Activated CD8-positive, alpha-beta memory T cell treated with anti-CD3 and anti-CD28 coated beads, Interleukin-2, amount 50 U/mL, for 4 hours (primary cell): Measurements from ENCODE around the gene MRPL14.

Experiments used
- DNase-seq: peaks from one replicate; pipeline ENCODE4 v3.0.0-alpha.2; 2020

Gene MRPL14

GRCh38 chr6:44127186-44128019 is at the start of gene MRPL14, which contains the start of gene TMEM63B:
MRPL14 (minus strand) TSS chr6:44127452; CDS start chr6:44116611, 10,841 bp downstream.
TMEM63B (plus strand) TSS chr6:44127554; CDS start chr6:44134585, 7,031 bp downstream.
- peak; percentile 92 for DNase-seq

GRCh38 chr6:44176130-44176761 is 49.0 kb upstream of the MRPL14 start:
- no peak for DNase-seq

DNA sequence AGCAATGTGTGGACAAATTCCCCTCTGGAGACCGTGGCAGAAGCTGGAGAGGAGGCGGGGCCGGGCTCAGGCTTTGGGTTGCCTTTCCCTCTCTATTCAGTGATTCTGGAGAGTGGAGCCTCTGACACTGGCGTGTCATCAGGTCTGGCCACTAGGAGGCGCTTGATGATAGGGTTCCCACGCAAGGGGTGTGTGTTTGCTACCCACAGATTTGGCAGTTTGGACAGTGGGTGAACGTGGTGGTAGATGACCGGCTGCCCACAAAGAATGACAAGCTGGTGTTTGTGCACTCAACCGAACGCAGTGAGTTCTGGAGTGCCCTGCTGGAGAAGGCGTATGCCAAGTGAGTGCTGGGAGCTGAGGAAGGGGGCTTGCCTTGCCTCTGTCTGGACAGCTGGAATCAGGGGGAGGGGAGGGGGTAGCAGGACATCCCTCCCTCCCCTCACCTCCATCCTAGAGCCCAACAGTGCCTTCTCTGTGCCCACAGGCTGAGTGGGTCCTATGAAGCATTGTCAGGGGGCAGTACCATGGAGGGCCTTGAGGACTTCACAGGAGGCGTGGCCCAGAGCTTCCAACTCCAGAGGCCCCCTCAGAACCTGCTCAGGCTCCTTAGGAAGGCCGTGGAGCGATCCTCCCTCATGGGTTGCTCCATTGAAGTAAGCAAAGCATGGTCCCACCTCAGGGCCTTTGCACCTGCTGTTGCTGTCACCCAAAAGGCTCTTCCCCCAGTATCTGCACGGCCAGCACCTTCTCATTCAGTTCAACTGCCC is 45.7 kb upstream of the MRPL14 start:
- DNase-seq: peak; percentile 78

GRCh38 chr6:44171899-44172546 is 44.8 kb upstream of the MRPL14 start:
- DNase-seq: no peak

GRCh38 chr6:44169886-44170570 is 42.8 kb upstream of the MRPL14 start:
- no peak for DNase-seq

DNA sequence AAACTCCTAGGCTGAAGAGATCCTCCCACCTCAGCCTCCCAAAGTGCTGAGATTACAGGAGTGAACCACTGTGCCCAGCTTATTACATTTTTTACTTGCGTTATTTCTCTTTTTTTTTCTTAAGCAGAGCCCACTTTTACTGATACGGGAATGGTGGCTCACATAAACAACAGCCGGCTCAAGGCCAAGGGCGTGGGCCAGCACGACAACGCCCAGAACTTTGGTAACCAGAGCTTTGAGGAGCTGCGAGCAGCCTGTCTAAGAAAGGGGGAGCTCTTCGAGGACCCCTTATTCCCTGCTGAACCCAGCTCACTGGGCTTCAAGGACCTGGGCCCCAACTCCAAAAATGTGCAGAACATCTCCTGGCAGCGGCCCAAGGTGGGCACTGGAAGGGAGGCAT is 41.9 kb upstream of the MRPL14 start:
- DNase-seq: no peak

DNA sequence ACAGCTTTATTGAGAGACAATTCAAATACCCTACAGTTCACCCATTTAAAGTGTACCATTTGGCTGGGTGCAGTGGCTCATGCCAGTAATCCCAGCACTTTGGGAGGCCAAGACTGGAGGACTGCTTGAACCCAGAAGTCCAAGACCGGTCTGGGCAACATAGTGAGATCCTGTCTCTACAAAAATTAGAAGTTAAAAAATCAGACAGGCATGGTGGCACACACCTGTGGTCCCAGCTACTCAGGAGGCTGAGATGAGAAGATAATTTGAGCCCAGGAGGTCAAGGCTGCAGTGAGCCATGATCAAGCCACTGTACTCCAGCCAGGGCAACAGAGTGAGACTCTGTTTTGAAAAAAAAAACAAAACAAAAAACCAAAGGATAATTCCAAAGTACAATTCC is 40.3 kb upstream of the MRPL14 start:
- no peak for DNase-seq

DNA sequence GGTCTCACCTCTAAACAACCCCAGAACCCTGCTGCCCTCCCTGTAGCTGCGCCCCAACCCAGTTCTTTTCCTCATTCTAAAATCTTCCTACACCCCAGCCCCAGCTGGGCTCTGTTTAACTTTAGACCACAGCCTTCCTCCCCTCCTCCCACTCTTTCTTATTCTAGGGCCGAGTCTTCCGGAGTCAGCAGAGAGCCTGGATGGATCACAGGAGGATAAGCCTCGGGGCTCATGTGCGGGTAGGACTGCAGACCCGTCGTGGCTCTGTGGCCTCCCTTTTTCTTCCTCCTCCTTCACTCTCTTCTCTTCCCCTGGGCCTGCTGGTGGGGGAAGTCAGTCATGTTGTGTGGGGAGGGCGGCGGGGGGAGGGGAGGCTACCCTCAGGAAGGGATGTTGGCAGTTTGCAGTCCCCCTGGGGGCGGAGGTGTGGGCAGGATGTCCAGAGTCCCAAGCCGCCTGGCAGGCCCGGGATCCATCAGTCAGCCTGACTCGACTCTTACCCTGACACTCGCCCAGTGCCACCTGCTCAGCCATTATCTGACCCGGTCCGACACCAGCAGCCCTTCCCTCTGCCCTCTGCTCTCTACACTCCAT is 39.4 kb upstream of the MRPL14 start:
- DNase-seq: no peak

GRCh38 chr6:44166116-44166515 is 38.9 kb upstream of the MRPL14 start:
- no peak for DNase-seq

GRCh38 chr6:44162876-44163625 is 35.8 kb upstream of the MRPL14 start:
- DNase-seq: no peak

DNA sequence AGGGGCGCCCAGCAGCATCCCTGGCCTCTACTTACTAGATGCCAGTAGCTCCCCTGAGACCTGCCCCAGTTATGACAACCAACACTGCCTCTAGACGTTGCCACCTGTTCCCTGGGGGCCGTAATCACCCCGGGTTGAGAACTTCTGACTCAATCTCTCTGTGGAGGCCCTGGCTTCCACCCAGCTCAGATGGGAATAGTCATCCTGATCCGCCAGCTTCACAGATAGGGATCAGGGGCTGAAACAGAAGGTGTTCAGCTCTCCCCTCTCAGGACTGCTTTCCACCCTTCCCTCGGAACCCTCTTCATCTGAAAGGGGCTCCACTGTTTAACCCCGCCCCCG is 34.7 kb upstream of the MRPL14 start:
- DNase-seq: no peak

DNA sequence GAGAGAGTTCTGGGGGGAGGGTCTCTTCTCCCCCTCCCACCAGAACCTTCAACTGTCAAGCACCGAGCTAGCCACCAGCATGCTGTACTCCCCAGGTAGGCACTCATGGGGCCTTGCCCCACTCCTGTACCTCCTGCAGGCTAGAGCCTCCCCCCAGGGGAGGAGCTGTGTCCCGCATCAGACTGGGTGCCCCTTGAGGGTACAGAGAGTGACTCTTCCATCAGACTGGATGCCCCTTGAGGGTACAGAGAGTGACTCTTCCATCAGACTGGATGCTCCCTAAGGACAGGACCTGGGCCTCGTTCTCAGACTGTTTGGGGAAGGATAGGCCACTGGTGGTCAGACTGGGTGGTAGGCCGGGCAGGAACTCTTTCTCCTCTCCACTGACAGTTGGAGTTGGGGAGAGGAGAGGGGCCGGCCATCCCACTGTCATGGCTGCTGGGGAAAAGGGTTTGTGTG is 31.5 kb upstream of the MRPL14 start, which contains the start of gene CAPN11:
CAPN11 (plus strand) TSS at position 51 of the 459 bp plus-strand sequence; CDS start at position 80, 29 bp downstream.
- DNase-seq: no peak

DNA sequence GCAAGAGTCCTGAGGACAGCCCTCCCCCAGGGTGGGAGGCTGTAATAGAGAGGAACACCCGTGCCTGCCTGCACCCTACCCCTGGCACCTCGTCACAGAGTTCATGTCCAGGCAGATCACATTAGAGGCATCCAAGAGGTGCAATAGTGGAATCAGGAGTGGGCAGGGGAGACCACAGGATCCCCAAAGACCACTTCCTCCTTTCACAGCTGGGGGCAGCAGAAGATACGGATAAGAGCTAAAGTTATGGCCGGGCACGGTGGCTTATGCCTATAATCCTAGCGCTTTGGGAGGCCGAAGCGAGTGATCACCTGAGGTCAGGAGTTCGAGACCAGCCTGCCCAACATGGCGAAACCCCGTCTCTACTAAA is 29.9 kb upstream of the MRPL14 start:
- no peak for DNase-seq

GRCh38 chr6:44156494-44157151 is 29.4 kb upstream of the MRPL14 start:
- no peak for DNase-seq

DNA sequence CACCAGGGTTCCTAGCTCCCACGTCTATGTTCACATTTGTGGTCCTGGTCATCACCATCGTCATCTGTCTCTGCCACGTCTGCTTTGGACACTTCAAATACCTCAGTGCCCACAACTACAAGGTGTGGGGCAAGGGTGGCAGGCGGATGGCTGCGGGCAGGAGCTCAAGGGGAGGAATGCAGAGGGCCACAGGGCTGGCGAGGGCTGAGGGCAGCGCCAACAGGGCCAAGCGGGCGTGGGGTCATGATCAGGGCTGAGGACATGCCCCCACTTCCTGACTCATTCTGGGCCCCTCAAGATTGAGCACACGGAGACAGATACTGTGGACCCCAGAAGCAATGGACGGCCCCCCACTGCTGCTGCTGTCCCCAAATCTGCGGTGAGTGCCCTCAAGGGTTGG is 26.8 kb upstream of the MRPL14 start:
- no peak for DNase-seq

GRCh38 chr6:44152533-44152932 is 25.3 kb upstream of the MRPL14 start:
- no peak for DNase-seq

DNA sequence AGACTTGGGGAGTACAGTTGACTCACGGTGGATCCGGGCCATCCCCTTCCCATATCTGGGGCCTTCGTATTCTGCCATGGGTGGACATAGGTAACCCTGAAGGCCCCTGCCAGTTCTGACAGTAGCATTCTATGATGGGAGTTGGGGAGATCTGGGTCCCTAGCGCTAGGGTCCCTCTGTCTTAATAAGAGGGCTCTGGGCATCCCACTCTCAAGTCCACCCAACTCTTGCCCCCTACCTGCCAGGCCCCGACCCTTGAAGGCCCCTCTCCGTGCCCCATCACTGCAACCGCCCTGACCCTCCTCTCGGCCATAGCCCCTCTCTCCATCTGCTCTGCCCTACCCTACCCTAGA is 24.8 kb upstream of the MRPL14 start:
- DNase-seq: no peak

DNA sequence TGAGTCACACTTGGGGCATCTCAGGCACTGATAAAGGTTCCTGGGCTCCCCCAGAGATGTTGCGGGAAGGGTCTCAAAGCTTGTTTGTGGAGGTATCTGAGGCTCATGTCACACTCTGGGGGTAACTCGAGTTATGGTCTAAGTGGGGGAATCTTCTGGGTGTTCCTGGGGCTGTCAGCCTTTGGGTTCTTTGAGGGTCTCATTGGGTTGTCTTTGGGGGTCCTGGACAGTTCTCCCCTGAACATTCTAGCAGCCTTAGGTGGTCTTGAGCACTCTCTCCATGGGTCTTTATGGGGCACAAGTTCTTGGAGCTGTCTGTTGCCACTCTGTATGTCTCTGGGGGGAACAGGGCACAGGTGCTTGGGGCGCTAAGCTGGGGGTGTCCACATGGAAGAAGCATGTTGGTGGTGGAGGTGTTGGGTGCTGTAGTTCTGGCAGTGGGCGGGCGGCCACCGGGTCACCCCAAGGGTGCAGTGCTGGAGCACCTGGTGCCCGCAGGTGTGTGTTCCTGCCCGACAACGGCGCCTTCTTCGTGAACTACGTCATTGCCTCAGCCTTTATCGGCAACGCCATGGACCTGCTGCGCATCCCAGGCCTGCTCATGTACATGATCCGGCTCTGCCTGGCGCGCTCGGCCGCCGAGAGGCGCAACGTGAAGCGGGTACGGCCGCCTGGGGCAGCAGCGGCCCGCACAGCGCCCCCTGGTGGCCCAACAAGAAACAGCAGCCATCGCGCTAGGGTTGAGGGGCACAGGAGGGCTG is 24.3 kb upstream of the MRPL14 start:
- DNase-seq: peak; percentile 83

DNA sequence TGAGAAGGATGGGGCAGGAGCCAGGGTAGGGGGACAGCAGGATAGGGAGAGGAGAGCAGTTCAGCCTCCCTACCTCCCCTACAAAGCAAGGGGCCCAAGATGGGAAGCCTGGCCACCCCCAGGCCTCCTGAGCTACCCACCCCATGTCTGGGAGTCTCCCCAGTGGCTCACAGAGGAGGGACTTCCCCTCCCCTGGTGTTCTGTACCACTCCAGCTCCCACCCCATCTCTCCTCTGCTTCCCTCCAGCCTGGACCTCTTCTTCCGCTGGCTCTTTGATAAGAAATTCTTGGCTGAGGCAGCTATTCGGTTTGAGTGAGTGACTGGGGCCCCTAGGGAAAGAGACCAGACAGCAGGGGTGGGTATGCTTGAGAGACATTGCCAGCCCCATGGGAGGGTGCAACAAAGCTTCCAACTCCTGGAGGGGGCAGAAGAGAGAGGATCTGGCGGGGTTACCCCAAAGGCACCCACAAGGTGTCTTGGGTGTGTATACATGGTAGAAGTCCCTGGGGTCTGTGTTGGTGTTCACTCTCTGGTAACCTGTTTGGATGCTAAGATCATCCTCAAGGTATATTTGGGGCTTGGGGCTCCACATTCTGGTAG is 23.2 kb upstream of the MRPL14 start:
- DNase-seq: no peak
